Measurements from ENCODE around the gene ARHGAP20. TPM values are rescaled to one million over a fixed set of nuclear protein-coding genes. Genes with fewer than 3 reads are reported as not detected.

Gene ARHGAP20
- total RNA-seq, 1 donor from 2014 or later: 0.62 TPM

GRCh38 chr11:110565357-110566336 is 146.6 kb downstream of the ARHGAP20 start:
- Mint-ChIP-seq H3K27ac (ENCODE audit: unreplicated experiment) (no peak overlapping the region), H3K4me1 (ENCODE audit: low read depth) (no peaks in the 10 kb centered on the region), H3K9me3 (ENCODE audit: low read depth) (no peaks in the 10 kb centered on the region), H3K27me3 (ENCODE audit: low read depth) (peaks cover 23% of the 10 kb centered on the region), H3K4me3 (ENCODE audit: unreplicated experiment) (no peak overlapping the region), H3K36me3 (ENCODE audit: low read depth) (no peaks in the 10 kb centered on the region)
- no peak for DNase-seq (ENCODE audit: low spot score)
- no peak for TF ChIP-seq CTCF (IDR thresholded peaks at IDR 0.05)

GRCh38 chr11:110564676-110565356 is 147.4 kb downstream of the ARHGAP20 start:
- H3K4me1 Mint-ChIP-seq (ENCODE audit: low read depth): no peaks in the 10 kb centered on the region
- peaks cover 28% of the 10 kb centered on the region for H3K27me3 Mint-ChIP-seq (ENCODE audit: low read depth)
- H3K4me3 Mint-ChIP-seq (ENCODE audit: unreplicated experiment): no peak overlapping the region
- TF ChIP-seq CTCF (IDR thresholded peaks at IDR 0.05): no peak
- no peak overlapping the region for H3K27ac Mint-ChIP-seq (ENCODE audit: unreplicated experiment)
- no peak for DNase-seq (ENCODE audit: low spot score)
- no peaks in the 10 kb centered on the region for H3K36me3 Mint-ChIP-seq (ENCODE audit: low read depth)
- peaks cover 3% of the 10 kb centered on the region for H3K9me3 Mint-ChIP-seq (ENCODE audit: low read depth)

GRCh38 chr11:110544779-110545178 is 167.5 kb downstream of the ARHGAP20 start:
- Mint-ChIP-seq H3K4me1 (ENCODE audit: low read depth) (no peaks in the 10 kb centered on the region), H3K36me3 (ENCODE audit: low read depth) (peaks cover 4% of the 10 kb centered on the region), H3K27me3 (ENCODE audit: low read depth) (peaks cover 8% of the 10 kb centered on the region), H3K4me3 (ENCODE audit: unreplicated experiment) (no peak overlapping the region), H3K9me3 (ENCODE audit: low read depth) (peaks cover 26% of the 10 kb centered on the region), H3K27ac (ENCODE audit: unreplicated experiment) (no peak overlapping the region)
- DNase-seq (ENCODE audit: low spot score): no peak
- no peak for TF ChIP-seq CTCF (IDR thresholded peaks at IDR 0.05)

- Mint-ChIP-seq H3K27ac (ENCODE audit: unreplicated experiment) (no peak overlapping the region), H3K4me3 (ENCODE audit: unreplicated experiment) (no peak overlapping the region), H3K4me1 (ENCODE audit: low read depth) (no peaks in the 10 kb centered on the region)
Observed at GRCh38 chr11:110538154-110538553, 174.1 kb downstream of the ARHGAP20 start.

More at GRCh38 chr11:110538154-110538553, 174.1 kb downstream of the ARHGAP20 start:
- Mint-ChIP-seq H3K36me3 (ENCODE audit: low read depth) (no peaks in the 10 kb centered on the region), H3K9me3 (ENCODE audit: low read depth) (peaks cover 4% of the 10 kb centered on the region), H3K27me3 (ENCODE audit: low read depth) (peaks cover 3% of the 10 kb centered on the region)
- no peak for DNase-seq (ENCODE audit: low spot score)
- no peak for TF ChIP-seq CTCF (IDR thresholded peaks at IDR 0.05)

All from chondrocyte (in vitro differentiated cells).